Measurements from ENCODE around the gene TYMS.

TYMS gene

GRCh38 chr18:657311-658000, at the start of gene TYMS:
TSS of gene TYMS (plus strand) at chr18:657653. CDS start at chr18:657743, 90 bp downstream.
- peak; percentile 62 for DNase-seq (ENCODE audit: low read depth)

GRCh38 chr18:607930-608329, 49.5 kb upstream of the TYMS start:
- no peak for DNase-seq (ENCODE audit: low read depth)

- DNase-seq (ENCODE audit: low read depth) = no peak
These were observed 47.1 kb upstream of the TYMS start for GRCh38 chr18:610214-610928.

- no peak for DNase-seq (ENCODE audit: low read depth)
These were observed 45.3 kb upstream of the TYMS start for GRCh38 chr18:612156-612555.

GRCh38 chr18:614193-614592, 43.3 kb upstream of the TYMS start:
- DNase-seq (ENCODE audit: low read depth) = no peak

- no peak for DNase-seq (ENCODE audit: low read depth)
These were observed 42.3 kb upstream of the TYMS start for GRCh38 chr18:615092-615521.

GRCh38 chr18:615773-616172, 41.7 kb upstream of the TYMS start:
- peak; percentile 41 for DNase-seq (ENCODE audit: low read depth)

GRCh38 chr18:616380-616995, 41.0 kb upstream of the TYMS start:
- peak; percentile 77 for DNase-seq (ENCODE audit: low read depth)

- no peak for DNase-seq (ENCODE audit: low read depth)
These were observed 39.4 kb upstream of the TYMS start for GRCh38 chr18:617970-618504.

- DNase-seq (ENCODE audit: low read depth) = no peak
These were observed 38.8 kb upstream of the TYMS start for GRCh38 chr18:618618-619017.

GRCh38 chr18:621291-622043, 36.0 kb upstream of the TYMS start:
- peak; percentile 81 for DNase-seq (ENCODE audit: low read depth)

- DNase-seq (ENCODE audit: low read depth) = no peak
These were observed 35.2 kb upstream of the TYMS start for GRCh38 chr18:622289-622688.

GRCh38 chr18:623761-624620, 33.5 kb upstream of the TYMS start:
- DNase-seq (ENCODE audit: low read depth) = peak; percentile 86

- DNase-seq (ENCODE audit: low read depth) = no peak
These were observed 30.2 kb upstream of the TYMS start for GRCh38 chr18:627231-627630.

- peak; percentile 17 for DNase-seq (ENCODE audit: low read depth)
These were observed 27.9 kb upstream of the TYMS start for GRCh38 chr18:629269-630150.

GRCh38 chr18:631560-631959, 25.9 kb upstream of the TYMS start:
- DNase-seq (ENCODE audit: low read depth) = peak; percentile 7

- DNase-seq (ENCODE audit: low read depth) = peak; percentile 53
These were observed 22.9 kb upstream of the TYMS start for GRCh38 chr18:634551-635045.

GRCh38 chr18:635171-635570, 22.3 kb upstream of the TYMS start:
- DNase-seq (ENCODE audit: low read depth) = no peak

GRCh38 chr18:641224-641623, 16.2 kb upstream of the TYMS start:
- DNase-seq (ENCODE audit: low read depth) = no peak

GRCh38 chr18:644395-645004, 13.0 kb upstream of the TYMS start:
- no peak for DNase-seq (ENCODE audit: low read depth)

Data from ELR (cell line).